ENCODE results near the gene CCDC9.

DNA sequence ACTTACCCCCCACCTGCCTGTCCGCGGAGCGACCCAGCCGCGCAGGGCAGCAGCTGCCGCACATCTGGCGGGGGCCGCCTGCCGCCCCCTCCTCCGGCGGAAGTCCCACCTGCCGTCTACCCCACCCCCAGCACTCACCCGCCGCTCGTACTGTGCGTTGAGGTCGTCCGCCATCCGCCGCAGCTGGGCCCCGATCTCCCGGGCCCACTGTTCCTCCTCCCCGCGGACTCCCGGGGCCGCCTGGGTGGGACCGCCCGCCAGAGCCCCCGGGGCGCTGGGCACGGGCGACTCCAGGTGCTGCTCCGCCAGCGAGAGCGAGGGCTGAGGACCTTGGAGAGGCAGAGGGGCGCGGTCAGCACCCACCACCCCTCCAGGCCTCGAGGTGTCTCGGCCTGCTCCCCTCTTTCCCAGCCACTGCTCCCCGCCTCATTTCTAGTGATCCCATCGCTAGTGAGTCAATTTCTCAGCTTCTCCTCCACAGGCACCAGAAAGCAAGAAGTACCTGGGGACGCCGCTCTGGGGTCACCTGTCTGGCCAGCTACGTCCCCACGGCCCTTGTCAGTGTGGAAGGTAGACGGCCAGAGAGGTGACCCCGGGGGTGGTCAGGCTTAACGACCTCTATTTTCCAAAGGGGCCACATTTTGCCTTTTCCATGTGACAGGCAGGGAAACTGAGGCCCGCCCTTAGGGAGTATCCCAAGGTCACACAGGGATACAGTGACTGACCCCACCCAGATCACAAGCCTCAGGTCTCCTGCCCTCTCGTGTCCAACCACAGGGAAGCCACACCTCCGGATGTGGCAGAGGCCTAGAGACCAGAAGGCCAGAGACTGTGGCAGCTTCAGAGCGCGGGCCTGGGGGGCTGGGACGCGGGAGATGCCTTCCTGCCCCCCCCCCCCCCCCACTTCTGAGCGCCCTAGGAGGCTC is 29.6 kb upstream of the CCDC9 start:
- TF ChIP-seq, protein P1, sequence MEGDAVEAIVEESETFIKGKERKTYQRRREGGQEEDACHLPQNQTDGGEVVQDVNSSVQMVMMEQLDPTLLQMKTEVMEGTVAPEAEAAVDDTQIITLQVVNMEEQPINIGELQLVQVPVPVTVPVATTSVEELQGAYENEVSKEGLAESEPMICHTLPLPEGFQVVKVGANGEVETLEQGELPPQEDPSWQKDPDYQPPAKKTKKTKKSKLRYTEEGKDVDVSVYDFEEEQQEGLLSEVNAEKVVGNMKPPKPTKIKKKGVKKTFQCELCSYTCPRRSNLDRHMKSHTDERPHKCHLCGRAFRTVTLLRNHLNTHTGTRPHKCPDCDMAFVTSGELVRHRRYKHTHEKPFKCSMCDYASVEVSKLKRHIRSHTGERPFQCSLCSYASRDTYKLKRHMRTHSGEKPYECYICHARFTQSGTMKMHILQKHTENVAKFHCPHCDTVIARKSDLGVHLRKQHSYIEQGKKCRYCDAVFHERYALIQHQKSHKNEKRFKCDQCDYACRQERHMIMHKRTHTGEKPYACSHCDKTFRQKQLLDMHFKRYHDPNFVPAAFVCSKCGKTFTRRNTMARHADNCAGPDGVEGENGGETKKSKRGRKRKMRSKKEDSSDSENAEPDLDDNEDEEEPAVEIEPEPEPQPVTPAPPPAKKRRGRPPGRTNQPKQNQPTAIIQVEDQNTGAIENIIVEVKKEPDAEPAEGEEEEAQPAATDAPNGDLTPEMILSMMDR (IDR thresholded peaks at IDR 0.05; ENCODE audit: control extremely low read depth in 1 of 3, insufficient read depth in 1 of 3, low read depth in 1 of 3, low read length in 3 of 3): no peak
- TF ChIP-seq HDAC2 (IDR thresholded peaks at IDR 0.05; ENCODE audit: borderline replicate concordance in 1 of 2, low read depth in 2 of 2, low read length in 2 of 2) (no peak; a peak in 1 of 4 replicates), SIN3A (conservative IDR thresholded peaks at IDR 0.05 in 1 of 2, IDR thresholded peaks at IDR 0.05 in 1 of 2; ENCODE audit: low read depth in 1 of 2, low read length in 2 of 2) (0 out of 4 replicates have a peak, but pooled peaks of 1 of the 2 experiments have one; percentile 19), BRCA1 (IDR thresholded peaks at IDR 0.05; ENCODE audit: low read depth, low read length) (no peak), EP300 (IDR thresholded peaks at IDR 0.05; ENCODE audit: borderline replicate concordance in 1 of 2, low read depth in 2 of 2, low read length in 2 of 2) (no peak), CHD2 (IDR thresholded peaks at IDR 0.05; ENCODE audit: low read length) (no peak), GABPA (IDR thresholded peaks at IDR 0.05; ENCODE audit: borderline replicate concordance, insufficient read depth, low read length) (no peak), POLR2A (IDR thresholded peaks at IDR 0.05; ENCODE audit: control extremely low read depth in 1 of 2, low read depth in 2 of 2, low read length in 2 of 2) (peak; percentile 47 to 60; a peak in 2 of 3 replicates), RAD21 (IDR thresholded peaks at IDR 0.05 in 1 of 2, conservative IDR thresholded peaks at IDR 0.05 in 1 of 2; ENCODE audit: low read depth in 2 of 2, low read length in 2 of 2) (no peak), CBX8 (IDR thresholded peaks at IDR 0.05; ENCODE audit: borderline replicate concordance, low read depth, low read length) (no peak), HDAC6 (IDR thresholded peaks at IDR 0.05; ENCODE audit: low read depth, low read length) (no peak), EGR1 (IDR thresholded peaks at IDR 0.05; ENCODE audit: borderline replicate concordance, low read depth, low read length) (no peak)

Measured in H1 (cell line).